ENCODE measurements around the gene ATF2. TPM values are rescaled to one million over a fixed set of nuclear protein-coding genes. Genes with fewer than 3 reads are reported as not detected.

Gene ATF2
- total RNA-seq = 10 to 100 TPM; 35.9 to 56.4 TPM

GRCh38 chr2:175167792-175168563, at the start of gene ATF2:
TSS of gene ATF2 (minus strand) at chr2:175168203. CDS start at chr2:175136443, 31,760 bp downstream.
- DNase-seq (ENCODE audit: low spot score) = peak; percentile 99
- Histone ChIP-seq H3K36me3 (no peaks in the 10 kb centered on the region), H3K4me1 (replicated peaks) (peaks cover 7% of the 10 kb centered on the region), H3K4me3 (peak within 1 kb of the TSS; percentile 93 to 98), H3K27me3 (replicated peaks; ENCODE audit: insufficient read depth) (no peaks in the 10 kb centered on the region), H3K27ac (peak within 1 kb of the TSS; percentile 94 to 95), H3K9me3 (no peaks in the 10 kb centered on the region)
- intact Hi-C loops (cut with DNase I) = loop anchor here (5.0 kb wide), 1 partner anchor 924 kb away; the partner anchor contains the start of gene HOXD13
- under 1% methylated on average over 56 of the region's 56 CpGs for WGBS
- TF ChIP-seq CTCF (IDR thresholded peaks at IDR 0.05) (peak in 1 of 4 experiments; percentile 8), POLR2A (IDR thresholded peaks at IDR 0.05) (peak; percentile 85), POLR2AphosphoS5 (IDR thresholded peaks at IDR 0.05) (peak; percentile 98)

GRCh38 chr2:175207741-175208438, 39.9 kb upstream of the ATF2 start:
- Histone ChIP-seq H3K27me3 (replicated peaks; ENCODE audit: insufficient read depth) (no peaks in the 10 kb centered on the region), H3K27ac (no peak overlapping the region), H3K9me3 (no peaks in the 10 kb centered on the region), H3K36me3 (no peaks in the 10 kb centered on the region), H3K4me1 (replicated peaks) (no peaks in the 10 kb centered on the region), H3K4me3 (no peak overlapping the region)
- peak; percentile 6 for DNase-seq (ENCODE audit: low spot score)
- 74% methylated on average over 6 of the region's 6 CpGs for WGBS
- intact Hi-C loops (cut with DNase I) = no loop called here
- no peak for TF ChIP-seq CTCF (IDR thresholded peaks at IDR 0.05)
- TF ChIP-seq POLR2AphosphoS5 (IDR thresholded peaks at IDR 0.05) = no peak
- no peak for TF ChIP-seq POLR2A (IDR thresholded peaks at IDR 0.05)

- DNase-seq (ENCODE audit: low spot score) = no peak
- Histone ChIP-seq H3K36me3 (no peaks in the 10 kb centered on the region), H3K27me3 (replicated peaks; ENCODE audit: insufficient read depth) (no peaks in the 10 kb centered on the region), H3K9me3 (no peaks in the 10 kb centered on the region), H3K4me1 (replicated peaks) (no peaks in the 10 kb centered on the region), H3K27ac (no peak overlapping the region), H3K4me3 (no peak overlapping the region)
- 89% methylated on average over 3 of the region's 3 CpGs for WGBS
- no peak for TF ChIP-seq CTCF (IDR thresholded peaks at IDR 0.05)
- no peak for TF ChIP-seq POLR2A (IDR thresholded peaks at IDR 0.05)
- no peak for TF ChIP-seq POLR2AphosphoS5 (IDR thresholded peaks at IDR 0.05)
- intact Hi-C loops (cut with DNase I) = no loop called here
Observed at GRCh38 chr2:175206866-175207265, 38.9 kb upstream of the ATF2 start.

- no peak for DNase-seq (ENCODE audit: low spot score)
- Histone ChIP-seq H3K4me3 (no peak overlapping the region), H3K4me1 (replicated peaks) (no peaks in the 10 kb centered on the region), H3K27ac (no peak overlapping the region), H3K36me3 (no peaks in the 10 kb centered on the region), H3K9me3 (no peaks in the 10 kb centered on the region), H3K27me3 (replicated peaks; ENCODE audit: insufficient read depth) (no peaks in the 10 kb centered on the region)
- TF ChIP-seq CTCF (IDR thresholded peaks at IDR 0.05) (no peak), POLR2AphosphoS5 (IDR thresholded peaks at IDR 0.05) (no peak), POLR2A (IDR thresholded peaks at IDR 0.05) (no peak)
- intact Hi-C loops (cut with DNase I) = no loop called here
- WGBS = 95% methylated on average over 3 of the region's 3 CpGs
Observed at GRCh38 chr2:175205523-175205922, 37.5 kb upstream of the ATF2 start.
